Activated B cell treated with CpG ODN at 0.5 μM for 24 hours (primary cell): ENCODE measurements around the gene STXBP4. TPM values are rescaled to one million over a fixed set of nuclear protein-coding genes. Genes with fewer than 3 reads are reported as not detected.

ENCODE experiments used
- ATAC-seq: fragments of 200-7000 bp; cut with Tn5 transposase; one replicate; pipeline ENCODE4 v1.10.0; 2021; ENCODE audit warnings: low read depth, mild to moderate bottlenecking, moderate library complexity
- CTCF ChIA-PET: fragments of 350-600 bp; sonication (Branson Sonifier 250); formaldehyde crosslinking; loops from one replicate; lab custom pipeline; 2021; ENCODE audit warnings: antibody characterized with exemption; lab: Charles Lee
- POLR2A ChIA-PET: fragments of 350-600 bp; sonication (Branson Sonifier 250); formaldehyde crosslinking; loops from one replicate; lab custom pipeline; 2021; ENCODE audit warnings: antibody characterized with exemption; lab: Charles Lee
- DNase-seq: peaks from one replicate; pipeline ENCODE4 v3.0.0; 2022
- H3K27ac Mint-ChIP-seq: one replicate; pipeline ENCODE4 v1.8.0; 2020; ENCODE audit warnings: mixed read lengths
- H3K27me3 Mint-ChIP-seq: one replicate; pipeline ENCODE4 v1.8.0; 2021; ENCODE audit warnings: mixed read lengths
- H3K36me3 Mint-ChIP-seq: one replicate; pipeline ENCODE4 v1.8.0; 2021; ENCODE audit warnings: low read depth, mixed read lengths
- H3K4me1 Mint-ChIP-seq: one replicate; pipeline ENCODE4 v1.8.0; 2021; ENCODE audit warnings: mixed read lengths
- H3K4me3 Mint-ChIP-seq: one replicate; pipeline ENCODE4 v1.8.0; 2020; ENCODE audit warnings: mild to moderate bottlenecking, mixed read lengths
- H3K9me3 Mint-ChIP-seq: one replicate; pipeline ENCODE4 v1.8.0; 2020; ENCODE audit warnings: mixed read lengths
- CTCF ChIP-seq: fragments of 200-600 bp; IDR thresholded peaks from one replicate; pipeline ENCODE4 v1.8.0; 2022; ENCODE audit warnings: antibody characterized with exemption, mild to moderate bottlenecking
- intact Hi-C: fragments of 100-400 bp; cut with micrococcal nuclease; formaldehyde crosslinking; loops from one replicate; pipeline ENCODE4 v1.15.1; 2024
- total RNA-seq: library from RNA; stranded (reverse); gene quantifications from 2 replicates; pipeline ENCODE4 v1.2.3, GENCODE V29; 2022

Gene STXBP4
- total RNA-seq, 1 donor from 2014 or later, result 9.5 TPM

- no peaks in the 10 kb centered on the region for H3K9me3 Mint-ChIP-seq
- no peak for ATAC-seq
- H3K4me1 Mint-ChIP-seq, result peaks cover 9% of the 10 kb centered on the region
- no peak for DNase-seq
- no peak overlapping the region for H3K4me3 Mint-ChIP-seq
- POLR2A ChIA-PET, result no interaction called here
- CTCF ChIA-PET, result no interaction called here
- H3K27me3 Mint-ChIP-seq, result no peaks in the 10 kb centered on the region
- H3K36me3 Mint-ChIP-seq, result peaks cover 6% of the 10 kb centered on the region
- no peak for TF ChIP-seq CTCF
- intact Hi-C loops, result no loop called here
- no peak overlapping the region for H3K27ac Mint-ChIP-seq
These were observed 190.7 kb downstream of the STXBP4 start for GRCh38 chr17:55159251-55159650.

- CTCF ChIA-PET, result no interaction called here
- no peak for TF ChIP-seq CTCF
- Mint-ChIP-seq H3K4me3 (no peak overlapping the region), H3K36me3 (peaks cover 6% of the 10 kb centered on the region), H3K27ac (no peak overlapping the region), H3K9me3 (no peaks in the 10 kb centered on the region), H3K27me3 (no peaks in the 10 kb centered on the region), H3K4me1 (peaks cover 9% of the 10 kb centered on the region)
- intact Hi-C loops, result no loop called here
- POLR2A ChIA-PET, result no interaction called here
- no peak for DNase-seq
- no peak for ATAC-seq
These were observed 191.9 kb downstream of the STXBP4 start for GRCh38 chr17:55160501-55160900.

GRCh38 chr17:55161935-55162555 lies 193.5 kb downstream of the STXBP4 start:
- POLR2A ChIA-PET, result no interaction called here
- H3K27ac Mint-ChIP-seq, result no peak overlapping the region
- H3K4me1 Mint-ChIP-seq, result peaks cover 9% of the 10 kb centered on the region
- CTCF ChIA-PET, result no interaction called here
- ATAC-seq (no peak), DNase-seq (no peak)
- intact Hi-C loops, result no loop called here
- no peak overlapping the region for H3K4me3 Mint-ChIP-seq
- no peak for TF ChIP-seq CTCF
- H3K36me3 Mint-ChIP-seq, result peaks cover 6% of the 10 kb centered on the region
- no peaks in the 10 kb centered on the region for H3K27me3 Mint-ChIP-seq
- H3K9me3 Mint-ChIP-seq, result no peaks in the 10 kb centered on the region

DNA sequence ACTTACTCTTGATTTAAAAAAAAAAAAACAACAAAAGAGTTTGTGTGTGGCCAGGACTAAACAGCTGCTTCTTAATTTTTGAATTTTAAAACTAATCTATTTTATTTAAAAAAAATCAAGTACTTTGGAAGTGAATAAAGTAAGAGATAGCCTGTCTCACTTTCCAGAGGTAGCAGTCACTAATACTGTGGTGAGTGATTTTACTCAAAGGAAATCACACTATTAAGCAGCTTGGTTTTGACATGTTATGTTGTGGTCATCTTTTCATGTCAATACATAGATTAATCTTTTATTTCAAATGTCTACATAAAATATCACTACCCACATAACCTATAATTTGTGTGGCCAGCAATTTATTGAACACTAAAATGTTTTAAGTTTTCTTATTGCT lies 194.0 kb downstream of the STXBP4 start:
- intact Hi-C loops, result no loop called here
- Mint-ChIP-seq H3K9me3 (no peaks in the 10 kb centered on the region), H3K36me3 (peaks cover 6% of the 10 kb centered on the region), H3K4me3 (no peak overlapping the region), H3K4me1 (peaks cover 9% of the 10 kb centered on the region), H3K27me3 (no peaks in the 10 kb centered on the region), H3K27ac (no peak overlapping the region)
- POLR2A ChIA-PET, result no interaction called here
- ATAC-seq (no peak), DNase-seq (no peak)
- CTCF ChIA-PET, result no interaction called here
- no peak for TF ChIP-seq CTCF

DNA sequence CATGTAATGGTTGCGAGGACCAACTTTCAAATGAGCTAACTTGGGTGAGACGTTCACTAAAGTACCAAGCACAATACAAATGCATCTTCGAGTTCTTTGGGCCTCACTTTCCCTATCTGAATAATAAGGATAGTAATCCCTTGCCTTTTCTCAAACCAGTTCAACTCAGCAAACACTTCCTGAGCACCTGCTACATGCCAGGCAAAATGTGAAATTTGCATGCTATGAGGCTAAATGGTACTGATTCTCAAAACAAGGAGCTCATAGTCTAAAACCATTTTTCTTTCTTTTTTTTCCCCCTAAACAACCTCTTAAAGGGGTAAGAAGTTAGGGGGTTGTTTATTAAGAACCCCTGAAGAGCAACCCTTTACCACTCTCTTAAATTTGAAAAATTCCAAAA lies 194.8 kb downstream of the STXBP4 start:
- ChIA-PET CTCF (no interaction called here), POLR2A (no interaction called here)
- H3K27me3 Mint-ChIP-seq, result no peaks in the 10 kb centered on the region
- no peaks in the 10 kb centered on the region for H3K9me3 Mint-ChIP-seq
- H3K36me3 Mint-ChIP-seq, result peaks cover 6% of the 10 kb centered on the region
- DNase-seq (no peak), ATAC-seq (no peak)
- TF ChIP-seq CTCF, result no peak
- H3K4me1 Mint-ChIP-seq, result peaks cover 9% of the 10 kb centered on the region
- no peak overlapping the region for H3K4me3 Mint-ChIP-seq
- H3K27ac Mint-ChIP-seq, result no peak overlapping the region
- intact Hi-C loops, result no loop called here
